Natural killer cell treated with Interleukin-12 subunit alpha and Interleukin-12 subunit beta and Interleukin-15 and Interleukin-18, amount 100 ng/mL, for 72 hours (primary cell): ENCODE results near the gene WDR37. TPM values are rescaled to one million over a fixed set of nuclear protein-coding genes. Genes with fewer than 3 reads are reported as not detected.
"Not testable (repeated sequence)": the region's sequence is repeated elsewhere in the genome, so short reads cannot be mapped to it uniquely, and the experiment has no call there.

Source experiments
- ATAC-seq, 2 donors: fragments of 150-1000 bp; cut with Tn5 transposase in 1 of 2; sonication (Bioruptor Pico), chemical (Tn5 transposase) in 1 of 2; 2 replicates each; pipeline ENCODE4 v1.10.0; 2021
- DNase-seq: peaks from one replicate; pipeline ENCODE4 v3.0.0; 2022; ENCODE audit warnings: low spot score
- H3K27ac Mint-ChIP-seq, 2 donors: 1 replicate in 1 of 2; 2 replicates in 1 of 2; pipeline ENCODE4 v1.8.0; 2022; ENCODE audit warnings: mixed read lengths in 2 of 2, mild to moderate bottlenecking in 1 of 2, moderate library complexity in 1 of 2
- H3K27me3 Mint-ChIP-seq, 2 donors: 1 replicate in 1 of 2; 2 replicates in 1 of 2; pipeline ENCODE4 v1.8.0; 2022; ENCODE audit warnings: mixed read lengths in 2 of 2
- H3K36me3 Mint-ChIP-seq: one replicate; pipeline ENCODE4 v1.8.0; 2022; ENCODE audit warnings: mixed read lengths
- H3K4me1 Mint-ChIP-seq, 2 donors: 1 replicate in 1 of 2; 2 replicates in 1 of 2; pipeline ENCODE4 v1.8.0; 2022; ENCODE audit warnings: low read depth in 2 of 2, mixed read lengths in 2 of 2, mild to moderate bottlenecking in 1 of 2
- H3K4me3 Mint-ChIP-seq: one replicate; pipeline ENCODE4 v1.8.0; 2022; ENCODE audit warnings: mixed read lengths
- H3K9me3 Mint-ChIP-seq: 2 replicates; pipeline ENCODE4 v1.8.0; 2022; ENCODE audit warnings: mixed read lengths
- total RNA-seq, 2 donors: library from RNA; stranded (reverse); gene quantifications; one replicate each; pipeline ENCODE4 v1.2.3, GENCODE V29; 2022

Gene WDR37
- total RNA-seq, 2 donors from 2014 or later: 31.8 to 37.6 TPM

DNA sequence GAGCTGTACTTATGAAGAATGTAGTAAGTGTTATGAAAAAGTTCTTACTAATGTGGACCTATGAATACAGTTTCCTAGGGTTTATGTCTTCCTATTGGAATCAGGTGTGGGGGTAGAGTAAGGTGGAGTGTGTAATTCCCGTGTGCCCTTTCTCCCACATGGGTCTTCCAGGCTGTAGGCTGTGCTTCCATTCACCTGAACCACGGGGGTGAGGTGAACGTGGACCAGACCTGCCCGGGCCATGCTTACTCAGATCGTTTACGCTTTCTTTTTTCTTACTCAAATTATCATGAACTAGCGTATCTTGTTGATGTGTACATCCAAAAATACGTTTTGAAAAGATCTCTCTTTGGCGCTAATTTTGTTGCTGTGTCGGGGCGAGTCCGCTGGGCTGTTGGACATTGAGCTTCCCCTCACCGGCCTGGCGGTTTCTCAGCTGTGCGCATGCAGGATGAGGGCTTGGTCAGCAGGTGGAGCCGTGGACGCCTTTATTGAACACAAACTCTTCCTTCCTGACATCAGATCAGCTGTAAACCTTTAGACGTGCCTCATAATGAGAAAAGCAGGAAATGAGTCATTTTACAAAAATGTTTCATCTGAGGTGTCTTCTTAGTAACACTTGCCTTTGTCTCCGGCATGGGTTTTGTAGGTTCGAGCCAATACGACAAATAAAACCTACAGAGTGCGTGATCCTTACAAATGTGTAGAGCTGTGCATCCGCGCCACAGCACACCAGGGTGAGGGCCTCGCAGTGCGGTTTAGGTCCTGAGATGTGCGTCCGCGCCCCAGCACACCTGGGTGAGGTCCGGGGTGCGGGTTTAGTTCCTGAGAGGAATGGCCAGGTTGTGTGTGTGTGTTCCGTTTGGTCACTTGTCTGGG lies 53.8 kb downstream of the WDR37 start:
- H3K36me3 Mint-ChIP-seq: peaks cover 34% of the 10 kb centered on the region
- H3K9me3 Mint-ChIP-seq: no peaks in the 10 kb centered on the region
- H3K27me3 Mint-ChIP-seq: no peaks in the 10 kb centered on the region
- ATAC-seq (peak; percentile 90 to 92), DNase-seq (peak; percentile 73)
- peak overlapping the region; percentile 57 to 82 for H3K27ac Mint-ChIP-seq
- H3K4me1 Mint-ChIP-seq: peaks cover 46 to 49% of the 10 kb centered on the region in 2 donors
- H3K4me3 Mint-ChIP-seq: peak overlapping the region; percentile 51

DNA sequence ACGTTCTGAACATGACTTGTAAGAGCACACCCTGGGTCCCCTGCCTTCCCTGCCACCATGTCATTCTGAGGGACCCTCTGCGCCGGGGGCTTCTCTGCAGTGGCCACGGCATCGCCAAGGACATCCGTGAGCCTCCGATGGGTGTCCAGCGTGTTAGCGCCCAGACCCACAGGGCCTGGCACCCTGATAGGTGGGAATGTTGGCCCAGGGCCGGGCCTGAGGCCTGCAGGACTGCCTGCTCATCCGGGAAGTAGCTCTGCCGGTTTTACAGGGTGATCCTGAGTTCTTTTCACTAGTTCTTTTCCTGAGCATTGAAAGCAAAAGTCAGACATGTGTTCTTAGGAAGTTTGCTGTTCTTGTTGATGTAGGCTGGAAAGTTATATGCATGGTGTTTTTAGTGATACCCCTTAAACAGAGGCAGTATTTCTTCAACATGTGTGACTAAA lies 54.5 kb downstream of the WDR37 start:
- peak overlapping the region; percentile 57 to 82 for H3K27ac Mint-ChIP-seq
- peaks cover 39% of the 10 kb centered on the region for H3K36me3 Mint-ChIP-seq
- H3K4me3 Mint-ChIP-seq: peak overlapping the region; percentile 51
- no peak for ATAC-seq
- DNase-seq: no peak
- H3K9me3 Mint-ChIP-seq: no peaks in the 10 kb centered on the region
- H3K4me1 Mint-ChIP-seq: peaks cover 53 to 55% of the 10 kb centered on the region in 2 donors
- no peaks in the 10 kb centered on the region for H3K27me3 Mint-ChIP-seq

DNA sequence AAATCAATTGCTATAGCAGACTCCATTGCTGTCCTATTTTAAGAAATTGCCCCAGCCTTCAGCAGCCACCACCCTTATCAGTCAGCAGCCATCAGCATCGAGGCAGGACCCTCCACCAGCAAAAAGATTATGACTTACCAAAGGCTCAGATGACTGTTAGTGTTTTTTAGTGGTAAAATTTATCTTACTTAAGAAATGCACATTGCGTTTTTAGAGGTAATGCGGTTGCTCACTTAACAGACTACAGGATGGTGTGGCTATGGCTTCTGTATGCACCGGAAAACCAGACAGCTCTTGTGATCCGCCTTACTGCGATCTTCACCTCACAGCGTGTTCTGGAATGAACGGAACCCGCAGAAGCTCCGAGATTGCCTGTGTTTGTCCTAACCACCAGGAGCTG lies 58.1 kb downstream of the WDR37 start:
- no peaks in the 10 kb centered on the region for H3K9me3 Mint-ChIP-seq
- DNase-seq (no peak), ATAC-seq (peak; percentile 56 to 63)
- peaks cover 55 to 56% of the 10 kb centered on the region in 2 donors for H3K4me1 Mint-ChIP-seq
- peaks cover 29% of the 10 kb centered on the region for H3K36me3 Mint-ChIP-seq
- peak overlapping the region in 1 of 2 donors; percentile 56 for H3K27ac Mint-ChIP-seq
- no peaks in the 10 kb centered on the region for H3K27me3 Mint-ChIP-seq
- H3K4me3 Mint-ChIP-seq: no peak overlapping the region

DNA sequence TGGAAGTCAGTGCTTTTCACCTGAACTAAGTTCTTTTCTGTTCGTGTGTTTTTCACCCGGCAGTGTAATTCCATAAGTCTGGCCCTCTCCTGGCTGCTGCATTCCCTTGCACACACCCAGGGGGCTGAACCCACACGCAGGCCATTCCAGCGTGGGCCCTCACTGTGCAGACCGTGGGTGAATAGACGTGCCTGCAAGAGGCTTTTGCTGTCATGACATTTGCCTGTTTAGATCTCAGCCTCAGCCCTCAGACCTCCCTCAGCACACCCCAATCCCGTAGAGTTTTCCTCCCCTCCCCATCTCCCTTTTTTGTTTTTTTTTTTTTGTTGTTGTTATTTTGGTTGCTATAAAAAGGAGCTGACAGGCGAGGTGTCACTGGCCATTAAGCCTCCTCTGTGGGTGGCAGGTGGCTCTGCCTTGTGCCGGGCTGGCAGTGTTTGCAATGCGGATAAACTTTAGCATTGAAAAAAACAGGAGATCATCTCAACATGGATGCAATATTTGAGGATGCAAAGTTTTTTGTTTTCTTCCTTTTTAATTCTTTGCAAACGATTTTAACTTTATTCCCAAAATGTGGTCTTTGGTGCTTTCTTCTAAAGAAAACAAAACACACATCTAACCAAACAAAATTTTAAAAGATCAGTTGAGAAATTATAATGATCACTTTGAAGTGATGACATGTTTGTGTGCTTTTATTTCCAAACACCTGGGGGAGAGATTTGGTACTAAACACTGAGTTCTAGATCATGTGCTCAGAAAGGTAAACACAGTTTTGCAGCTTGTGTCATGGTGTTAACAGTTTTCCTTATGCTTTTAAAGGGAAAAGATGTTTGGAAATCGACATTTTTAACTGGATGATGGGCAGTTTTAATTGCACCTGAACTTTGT lies 58.8 kb downstream of the WDR37 start:
- DNase-seq: no peak
- H3K9me3 Mint-ChIP-seq: no peaks in the 10 kb centered on the region

DNA sequence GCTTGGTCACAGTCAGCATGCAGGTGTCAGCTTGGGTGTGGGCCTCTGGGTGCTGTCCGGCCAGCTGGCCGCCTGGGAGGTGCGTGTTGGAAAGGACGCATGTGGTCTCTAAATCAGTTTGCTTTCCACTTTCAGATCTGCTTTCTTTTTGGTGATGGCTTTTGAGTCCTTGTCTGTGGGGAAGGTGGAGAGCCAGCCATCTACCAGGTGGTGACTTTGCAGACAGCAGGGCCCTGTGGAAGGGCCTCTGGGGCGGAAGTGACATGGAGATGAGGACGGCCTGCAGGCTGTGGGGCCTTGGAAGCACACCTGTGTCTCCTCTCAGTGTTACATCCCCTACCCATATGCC lies 59.4 kb downstream of the WDR37 start:
- DNase-seq (no peak), ATAC-seq (no peak)
- Mint-ChIP-seq H3K9me3 (no peaks in the 10 kb centered on the region), H3K4me1 (peaks cover 46 to 50% of the 10 kb centered on the region in 2 donors), H3K27ac (peak overlapping the region in 1 of 2 donors; percentile 56), H3K4me3 (no peak overlapping the region), H3K36me3 (peaks cover 29% of the 10 kb centered on the region), H3K27me3 (no peaks in the 10 kb centered on the region)

More for the DNA sequence above, 58.8 kb downstream of the WDR37 start:
- H3K4me3 Mint-ChIP-seq: no peak overlapping the region
- peaks cover 52 to 55% of the 10 kb centered on the region in 2 donors for H3K4me1 Mint-ChIP-seq
- ATAC-seq: no peak
- H3K36me3 Mint-ChIP-seq: peaks cover 29% of the 10 kb centered on the region
- peak overlapping the region in 1 of 2 donors; percentile 56 for H3K27ac Mint-ChIP-seq
- H3K27me3 Mint-ChIP-seq: no peaks in the 10 kb centered on the region

DNA sequence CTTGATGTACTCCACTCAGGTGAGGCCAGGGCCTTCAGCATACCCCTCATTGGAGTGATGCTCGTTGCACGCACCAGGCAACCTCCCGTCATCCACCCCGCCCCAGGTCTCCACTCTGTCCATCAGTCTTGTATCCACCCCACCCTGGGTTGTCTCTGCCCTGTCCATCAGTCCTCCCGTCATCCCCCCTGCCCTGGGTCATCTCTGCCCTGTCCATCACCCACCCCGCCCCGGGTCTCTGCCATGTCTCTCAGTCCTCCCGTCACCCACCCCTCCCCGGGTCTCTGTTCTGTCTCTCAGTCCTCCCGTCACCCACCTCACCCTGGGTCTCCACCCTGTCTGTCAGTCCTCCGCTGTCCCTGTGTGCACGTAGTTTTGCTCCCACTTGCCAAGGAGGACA lies 59.9 kb downstream of the WDR37 start:
- H3K4me1 Mint-ChIP-seq: peaks cover 41 to 46% of the 10 kb centered on the region in 2 donors
- peaks cover 29% of the 10 kb centered on the region for H3K36me3 Mint-ChIP-seq
- H3K4me3 Mint-ChIP-seq: no peak overlapping the region
- H3K27me3 Mint-ChIP-seq: no peaks in the 10 kb centered on the region
- DNase-seq: no peak
- no peaks in the 10 kb centered on the region for H3K9me3 Mint-ChIP-seq
- no peak for ATAC-seq
- H3K27ac Mint-ChIP-seq: peak overlapping the region in 1 of 2 donors; percentile 56

DNA sequence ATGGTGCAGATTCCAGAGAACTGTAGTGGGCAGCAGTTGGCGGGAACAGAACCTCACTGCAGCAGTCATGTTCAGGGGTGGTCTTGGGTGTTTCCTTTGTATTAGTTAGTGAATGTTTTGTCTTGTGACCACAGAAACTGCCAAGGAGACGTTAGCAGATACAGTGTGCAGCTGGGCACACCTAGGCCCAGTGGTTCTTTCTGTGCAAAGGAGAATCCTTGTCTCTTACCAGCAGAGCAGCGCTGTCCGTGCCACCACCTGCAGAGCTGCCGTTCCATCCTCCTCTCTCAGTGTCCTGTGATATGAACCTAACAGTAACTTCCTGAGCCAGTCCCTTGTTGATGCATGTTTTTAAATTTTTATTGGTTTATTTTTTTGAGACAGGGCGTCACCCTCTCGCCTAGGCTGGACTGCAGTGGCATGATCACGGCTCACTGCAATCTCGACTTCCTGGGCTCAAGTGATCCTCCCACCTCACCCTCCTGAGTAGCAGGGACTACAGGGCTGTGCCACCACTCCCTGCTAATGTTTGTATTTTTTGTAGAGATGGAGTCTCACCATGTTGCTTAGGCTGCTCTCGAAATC lies 60.6 kb downstream of the WDR37 start:
- Mint-ChIP-seq H3K4me1 (peaks cover 36 to 45% of the 10 kb centered on the region in 2 donors), H3K9me3 (no peaks in the 10 kb centered on the region), H3K27me3 (no peaks in the 10 kb centered on the region), H3K36me3 (peaks cover 28% of the 10 kb centered on the region), H3K27ac (no peak overlapping the region), H3K4me3 (no peak overlapping the region)
- DNase-seq (no peak), ATAC-seq (no peak)

DNA sequence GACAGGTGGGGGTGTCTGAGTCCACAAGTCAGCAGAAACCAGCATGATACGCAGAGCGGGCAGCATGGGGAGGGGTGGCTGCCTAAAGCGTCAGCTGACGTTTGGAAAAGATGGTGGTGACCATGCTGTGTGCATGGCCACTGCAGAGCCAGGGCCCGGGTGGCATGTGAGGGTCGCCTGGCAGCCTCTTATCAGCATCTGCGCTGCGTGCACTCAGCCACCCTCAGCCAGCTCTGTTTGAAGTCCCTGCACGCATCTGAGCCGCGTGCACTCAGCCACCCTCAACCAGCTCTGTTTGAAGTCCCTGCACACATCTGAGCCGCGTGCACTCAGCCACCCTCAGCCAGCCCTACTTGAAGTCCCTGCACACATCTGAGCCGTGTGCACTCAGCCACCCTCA lies 61.5 kb downstream of the WDR37 start:
- peaks cover 36 to 37% of the 10 kb centered on the region in 2 donors for H3K4me1 Mint-ChIP-seq

DNA sequence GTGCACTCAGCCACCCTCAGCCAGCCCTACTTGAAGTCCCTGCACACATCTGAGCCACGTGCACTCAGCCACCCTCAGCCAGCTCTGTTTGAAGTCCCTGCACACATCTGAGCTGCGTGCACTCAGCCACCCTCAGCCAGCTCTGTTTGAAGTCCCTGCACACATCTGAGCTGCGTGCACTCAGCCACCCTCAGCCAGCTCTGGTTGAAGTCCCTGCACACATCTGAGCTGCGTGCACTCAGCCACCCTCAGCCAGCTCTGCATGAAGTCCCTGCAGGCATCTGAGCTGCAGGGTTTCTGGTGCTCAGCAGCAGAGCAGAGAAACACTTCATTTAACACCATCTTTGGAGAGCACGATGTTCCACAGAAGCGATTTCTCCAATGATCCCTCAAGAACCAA lies 62.1 kb downstream of the WDR37 start:
- H3K4me3 Mint-ChIP-seq, ATAC-seq, H3K9me3 Mint-ChIP-seq, H3K27me3 Mint-ChIP-seq, H3K27ac Mint-ChIP-seq, DNase-seq: not testable (repeated sequence)
- peaks cover 18% of the 10 kb centered on the region for H3K36me3 Mint-ChIP-seq
- peaks cover 38 to 39% of the 10 kb centered on the region in 2 donors for H3K4me1 Mint-ChIP-seq

More for the DNA sequence above, 61.5 kb downstream of the WDR37 start:
- H3K27ac Mint-ChIP-seq: peak overlapping the region in 1 of 2 donors; percentile 39
- H3K27me3 Mint-ChIP-seq: no peaks in the 10 kb centered on the region
- no peak overlapping the region for H3K4me3 Mint-ChIP-seq
- no peak for DNase-seq
- no peak for ATAC-seq
- H3K36me3 Mint-ChIP-seq: peaks cover 20% of the 10 kb centered on the region
- H3K9me3 Mint-ChIP-seq: no peaks in the 10 kb centered on the region

DNA sequence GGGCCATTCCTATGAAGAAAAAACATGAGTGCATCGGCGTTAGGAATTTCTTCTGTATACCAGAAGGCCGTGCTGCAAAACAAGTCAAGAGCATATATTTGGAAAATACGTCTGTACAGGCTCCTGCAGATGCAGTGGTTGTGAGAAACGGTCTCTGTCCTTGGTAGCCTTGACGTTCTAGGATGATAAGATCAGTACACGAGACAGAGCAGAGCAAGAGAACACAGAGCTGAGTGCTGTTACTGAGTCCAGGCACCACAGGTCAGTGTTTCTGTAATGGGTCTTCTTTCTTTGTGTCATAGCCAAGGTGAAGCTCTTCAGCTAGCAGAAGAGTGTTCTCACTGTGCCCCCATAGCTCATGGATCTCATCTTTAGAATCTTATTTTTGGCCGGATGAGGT lies 62.8 kb downstream of the WDR37 start:
- no peak for ATAC-seq
- H3K27ac Mint-ChIP-seq: no peak overlapping the region
- peaks cover 22% of the 10 kb centered on the region for H3K36me3 Mint-ChIP-seq
- H3K27me3 Mint-ChIP-seq: no peaks in the 10 kb centered on the region
- H3K4me1 Mint-ChIP-seq: peaks cover 41 to 43% of the 10 kb centered on the region in 2 donors
- no peak overlapping the region for H3K4me3 Mint-ChIP-seq
- no peaks in the 10 kb centered on the region for H3K9me3 Mint-ChIP-seq
- no peak for DNase-seq

DNA sequence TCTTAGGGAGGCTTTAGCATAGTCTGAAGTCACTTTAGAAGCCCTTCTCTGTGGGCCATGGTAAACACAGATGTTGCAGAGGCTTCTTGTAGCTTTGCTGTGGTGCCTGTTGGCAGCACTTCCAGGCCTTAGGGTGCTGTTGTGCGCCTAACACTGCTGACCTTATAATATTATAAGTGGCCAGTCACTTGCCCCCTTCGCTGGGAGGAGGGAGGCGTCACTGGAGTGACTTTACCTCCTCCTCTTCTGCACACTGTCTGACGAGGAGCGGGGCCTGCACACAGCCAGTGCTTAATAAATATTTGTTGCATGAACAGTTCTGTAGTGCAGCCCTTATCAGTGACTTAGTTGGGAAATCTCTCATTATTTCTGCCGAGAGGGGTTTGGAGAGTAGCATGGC lies 63.3 kb downstream of the WDR37 start:
- ATAC-seq (no peak), DNase-seq (no peak)
- peaks cover 27% of the 10 kb centered on the region for H3K36me3 Mint-ChIP-seq
- H3K27me3 Mint-ChIP-seq: no peaks in the 10 kb centered on the region
- peak overlapping the region in 1 of 2 donors; percentile 9 for H3K27ac Mint-ChIP-seq
- H3K9me3 Mint-ChIP-seq: no peaks in the 10 kb centered on the region
- H3K4me1 Mint-ChIP-seq: peaks cover 44 to 46% of the 10 kb centered on the region in 2 donors
- H3K4me3 Mint-ChIP-seq: no peak overlapping the region

DNA sequence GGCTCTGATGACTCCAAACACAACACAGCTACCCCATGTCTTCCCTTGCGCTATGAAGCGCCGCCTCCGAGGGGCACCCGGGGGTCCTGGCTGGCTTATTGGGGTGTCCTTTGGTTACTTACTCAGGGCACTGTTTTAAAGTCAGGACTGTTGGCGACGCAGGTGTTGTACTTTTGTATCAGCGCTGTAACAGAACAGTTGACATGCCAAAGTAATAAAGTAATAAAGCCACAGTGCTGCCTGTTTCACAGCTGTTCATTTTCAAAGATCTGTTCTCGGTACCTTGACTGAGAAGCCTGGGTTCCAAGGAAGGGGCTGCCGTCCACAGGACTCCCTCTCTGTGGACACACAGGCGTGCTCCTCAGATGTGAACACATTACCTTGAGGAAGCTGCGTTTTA lies 64.1 kb downstream of the WDR37 start:
- Mint-ChIP-seq H3K4me1 (peaks cover 41 to 42% of the 10 kb centered on the region in 2 donors), H3K4me3 (no peak overlapping the region), H3K9me3 (no peaks in the 10 kb centered on the region), H3K36me3 (peaks cover 27% of the 10 kb centered on the region), H3K27ac (peak overlapping the region in 1 of 2 donors; percentile 9), H3K27me3 (no peaks in the 10 kb centered on the region)
- no peak for ATAC-seq
- no peak for DNase-seq

DNA sequence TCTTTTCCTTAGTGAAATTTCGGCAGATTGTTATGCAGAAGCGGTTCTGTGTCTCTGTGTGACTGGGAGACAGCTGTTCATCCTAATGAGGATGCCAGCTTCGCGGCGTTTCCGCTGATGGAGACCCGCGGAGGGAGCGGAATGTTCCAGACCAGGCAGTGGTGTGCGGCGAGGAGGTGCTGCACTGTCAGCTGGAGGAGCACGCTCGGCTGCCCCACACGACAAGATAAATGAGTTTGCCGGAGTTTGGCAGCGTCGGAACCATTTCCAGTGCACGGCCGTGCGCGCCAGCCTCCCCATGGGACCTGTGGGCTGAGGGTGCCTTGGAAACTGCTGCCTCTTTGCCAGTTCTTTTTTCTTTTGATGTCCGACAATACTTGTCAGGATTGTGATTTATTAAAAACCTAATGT lies 64.6 kb downstream of the WDR37 start:
- H3K4me3 Mint-ChIP-seq: no peak overlapping the region
- H3K27me3 Mint-ChIP-seq: no peaks in the 10 kb centered on the region
- H3K27ac Mint-ChIP-seq: no peak overlapping the region
- H3K9me3 Mint-ChIP-seq: no peaks in the 10 kb centered on the region
- peaks cover 36 to 38% of the 10 kb centered on the region in 2 donors for H3K4me1 Mint-ChIP-seq
- no peak for ATAC-seq
- H3K36me3 Mint-ChIP-seq: peaks cover 25% of the 10 kb centered on the region
- no peak for DNase-seq
